Activated CD4-positive, alpha-beta memory T cell treated with anti-CD3 and anti-CD28 coated beads, Interleukin-2, amount 10 ng/mL, durations not matched to agents 7 days and 5 days (primary cell): ENCODE results near the gene FPR2. TPM values are rescaled to one million over a fixed set of nuclear protein-coding genes. Genes with fewer than 3 reads are reported as not detected.
"Not testable (repeated sequence)": the region's sequence is repeated elsewhere in the genome, so short reads cannot be mapped to it uniquely, and the experiment has no call there.

Experiments used
- CTCF ChIA-PET: fragments of 350-600 bp; sonication (Branson Sonifier 250); formaldehyde crosslinking; loops from one replicate; lab custom pipeline; 2021; ENCODE audit warnings: antibody characterized with exemption, inconsistent platforms; lab: Charles Lee
- POLR2A ChIA-PET: fragments of 350-600 bp; sonication (Branson Sonifier 250); formaldehyde crosslinking; loops from one replicate; lab custom pipeline; 2021; ENCODE audit warnings: antibody characterized with exemption; lab: Charles Lee
- DNase-seq: peaks from one replicate; pipeline ENCODE4 v3.0.0-alpha.2; 2020
- H3K27ac Mint-ChIP-seq: one replicate; pipeline ENCODE4 v1.8.0; 2021; ENCODE audit warnings: mild to moderate bottlenecking, mixed read lengths
- H3K27me3 Mint-ChIP-seq: one replicate; pipeline ENCODE4 v1.8.0; 2021; ENCODE audit warnings: mixed read lengths
- H3K36me3 Mint-ChIP-seq: one replicate; pipeline ENCODE4 v1.8.0; 2021; ENCODE audit warnings: low read depth, mixed read lengths
- H3K4me1 Mint-ChIP-seq: one replicate; pipeline ENCODE4 v1.8.0; 2021; ENCODE audit warnings: mixed read lengths
- H3K4me3 Mint-ChIP-seq: one replicate; pipeline ENCODE4 v1.8.0; 2021; ENCODE audit warnings: mild to moderate bottlenecking, mixed read lengths
- H3K9me3 Mint-ChIP-seq: one replicate; pipeline ENCODE4 v1.8.0; 2021; ENCODE audit warnings: mixed read lengths
- total RNA-seq, 2 experiments: library from RNA; stranded (reverse); gene quantifications; one replicate each; pipeline ENCODE4 v1.2.3, GENCODE V29; 2021

The FPR2 gene
- total RNA-seq, 2 experiments from 2014 or later = not detected

GRCh38 chr19:51796195-51796679 lies 35.3 kb downstream of the FPR2 start:
- DNase-seq = no peak
- CTCF ChIA-PET = no interaction called here
- POLR2A ChIA-PET = no interaction called here
- H3K27me3 Mint-ChIP-seq = no peaks in the 10 kb centered on the region
- H3K9me3 Mint-ChIP-seq = peaks cover 26% of the 10 kb centered on the region
- H3K36me3 Mint-ChIP-seq = no peaks in the 10 kb centered on the region
- H3K27ac Mint-ChIP-seq = no peak overlapping the region
- no peak overlapping the region for H3K4me3 Mint-ChIP-seq
- H3K4me1 Mint-ChIP-seq = no peaks in the 10 kb centered on the region

DNA sequence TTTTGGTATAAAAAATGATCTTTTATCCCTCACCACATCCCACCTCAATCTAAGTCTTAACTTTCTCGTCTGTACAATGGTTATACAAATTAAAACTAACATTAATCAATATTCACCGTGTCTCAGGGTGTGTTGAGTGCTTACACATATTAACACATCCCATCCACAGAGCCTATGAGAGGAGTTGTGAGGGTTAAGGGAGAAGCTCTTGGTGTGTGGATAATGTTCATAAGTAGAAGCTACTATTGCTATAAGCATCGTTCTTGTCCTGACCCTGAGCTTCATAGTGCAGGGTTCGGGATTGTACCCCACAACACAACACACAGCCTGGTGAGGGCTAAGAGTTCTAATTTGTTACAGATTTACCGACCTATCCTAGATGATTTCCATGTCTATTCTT lies 36.5 kb downstream of the FPR2 start:
- ChIA-PET CTCF (interaction anchor here (0.6 kb wide), 1 partner anchor 55 kb away, joined by 4 read pairs; no protein-coding TSS in a partner anchor), POLR2A (no interaction called here)
- no peak overlapping the region for H3K27ac Mint-ChIP-seq
- no peaks in the 10 kb centered on the region for H3K36me3 Mint-ChIP-seq
- no peaks in the 10 kb centered on the region for H3K27me3 Mint-ChIP-seq
- DNase-seq = no peak
- no peak overlapping the region for H3K4me3 Mint-ChIP-seq
- H3K4me1 Mint-ChIP-seq = no peaks in the 10 kb centered on the region
- peaks cover 22% of the 10 kb centered on the region for H3K9me3 Mint-ChIP-seq

GRCh38 chr19:51798062-51798461 lies 37.1 kb downstream of the FPR2 start:
- peaks cover 22% of the 10 kb centered on the region for H3K9me3 Mint-ChIP-seq
- POLR2A ChIA-PET = no interaction called here

DNA sequence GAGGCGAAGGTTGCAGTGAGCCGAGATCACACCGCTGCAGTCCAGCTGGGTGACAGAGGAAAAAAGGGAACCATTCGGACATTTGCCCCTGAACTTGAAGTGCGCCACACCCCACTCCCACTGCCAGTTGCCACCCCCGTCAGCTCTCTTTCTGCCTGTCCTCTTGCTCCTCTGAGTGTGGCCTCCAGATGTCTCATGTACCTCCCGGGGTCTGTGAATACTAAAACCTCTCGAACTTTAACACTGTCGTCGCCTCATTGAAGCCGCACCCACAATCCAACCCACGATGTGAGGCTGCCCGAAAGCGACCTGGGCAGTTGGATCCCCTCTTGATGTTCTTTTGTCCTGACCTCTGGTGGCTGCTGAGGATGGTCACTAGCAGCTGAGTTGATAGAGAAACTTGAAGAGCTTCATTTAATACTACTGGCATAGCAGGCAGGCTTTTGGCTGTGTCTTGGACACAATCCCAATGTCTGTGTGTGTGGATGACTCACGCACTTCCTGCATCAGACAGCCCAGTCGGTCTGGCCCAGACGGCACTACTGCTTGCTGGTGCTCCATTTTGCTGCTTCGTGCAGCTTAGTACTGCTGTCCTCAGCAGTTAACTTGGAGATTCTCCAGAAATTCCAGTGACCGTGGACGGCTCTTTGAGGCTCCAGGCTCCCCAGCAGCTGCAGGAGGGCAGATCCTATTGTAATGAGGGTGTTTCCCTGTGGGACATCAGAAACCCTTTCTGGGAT lies 38.2 kb downstream of the FPR2 start:
- H3K4me1 Mint-ChIP-seq = no peaks in the 10 kb centered on the region
- no peak overlapping the region for H3K27ac Mint-ChIP-seq
- ChIA-PET POLR2A (no interaction called here), CTCF (interaction anchor here (1.0 kb wide), 1 partner anchor 21 kb away, joined by 3 read pairs; no protein-coding TSS in a partner anchor)
- H3K9me3 Mint-ChIP-seq = peaks cover 25% of the 10 kb centered on the region
- no peak for DNase-seq
- no peak overlapping the region for H3K4me3 Mint-ChIP-seq
- no peaks in the 10 kb centered on the region for H3K36me3 Mint-ChIP-seq
- H3K27me3 Mint-ChIP-seq = no peaks in the 10 kb centered on the region

More at GRCh38 chr19:51798062-51798461, 37.1 kb downstream of the FPR2 start:
- H3K4me1 Mint-ChIP-seq = no peaks in the 10 kb centered on the region
- no peaks in the 10 kb centered on the region for H3K27me3 Mint-ChIP-seq
- no peaks in the 10 kb centered on the region for H3K36me3 Mint-ChIP-seq
- CTCF ChIA-PET = interaction anchor here (1.0 kb wide), 1 partner anchor 20 kb away, joined by 3 read pairs; no protein-coding TSS in a partner anchor
- DNase-seq = no peak
- H3K4me3 Mint-ChIP-seq = no peak overlapping the region
- H3K27ac Mint-ChIP-seq = no peak overlapping the region

GRCh38 chr19:51799774-51800472 lies 38.9 kb downstream of the FPR2 start:
- Mint-ChIP-seq H3K27me3 (no peaks in the 10 kb centered on the region), H3K9me3 (peaks cover 26% of the 10 kb centered on the region)
- no peak for DNase-seq

DNA sequence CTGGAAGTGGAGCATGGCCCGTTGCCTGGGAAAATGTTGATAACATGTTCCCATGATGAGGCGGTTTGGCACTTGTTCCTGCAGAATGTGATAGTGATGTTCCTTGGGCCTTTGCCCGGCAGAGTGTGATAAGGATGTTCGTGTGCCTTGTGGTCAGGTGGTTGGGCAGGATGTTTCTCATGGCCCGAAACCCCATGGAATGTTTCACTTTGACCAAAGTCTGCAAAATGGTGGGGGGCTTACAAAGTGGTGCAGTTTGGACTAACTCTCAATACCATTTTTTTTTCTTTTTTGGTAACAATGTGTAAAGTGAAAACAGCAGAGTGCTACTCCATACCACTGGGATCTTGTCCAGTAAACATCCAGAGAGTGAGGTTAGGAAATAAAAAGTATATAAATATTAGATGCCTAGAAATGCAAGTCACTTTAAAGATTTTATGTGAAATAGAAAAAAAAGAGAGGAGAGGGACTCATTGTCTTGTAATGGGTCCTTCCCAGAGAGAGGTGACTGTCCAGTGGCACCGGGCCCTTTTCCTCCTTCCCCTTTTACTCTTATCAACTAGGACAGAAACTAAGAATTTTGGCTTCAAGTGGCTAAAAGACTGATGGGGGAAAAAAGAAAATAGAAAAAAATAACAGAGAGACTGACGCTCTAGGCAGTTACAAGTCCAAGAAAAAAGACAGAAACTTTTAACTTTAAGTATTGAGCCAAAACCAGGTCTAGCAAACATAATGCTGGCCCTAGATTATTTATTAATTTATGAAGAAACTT lies 39.7 kb downstream of the FPR2 start:
- Mint-ChIP-seq H3K27me3 (no peaks in the 10 kb centered on the region), H3K9me3 (peaks cover 25% of the 10 kb centered on the region), H3K27ac (no peak overlapping the region), H3K4me1 (no peaks in the 10 kb centered on the region), H3K36me3 (no peaks in the 10 kb centered on the region), H3K4me3 (no peak overlapping the region)
- POLR2A ChIA-PET = no interaction called here
- no peak for DNase-seq
- CTCF ChIA-PET = no interaction called here

More at GRCh38 chr19:51799774-51800472, 38.9 kb downstream of the FPR2 start:
- ChIA-PET POLR2A (no interaction called here), CTCF (no interaction called here)
- H3K4me1 Mint-ChIP-seq = no peaks in the 10 kb centered on the region
- H3K4me3 Mint-ChIP-seq = no peak overlapping the region
- no peaks in the 10 kb centered on the region for H3K36me3 Mint-ChIP-seq
- no peak overlapping the region for H3K27ac Mint-ChIP-seq

DNA sequence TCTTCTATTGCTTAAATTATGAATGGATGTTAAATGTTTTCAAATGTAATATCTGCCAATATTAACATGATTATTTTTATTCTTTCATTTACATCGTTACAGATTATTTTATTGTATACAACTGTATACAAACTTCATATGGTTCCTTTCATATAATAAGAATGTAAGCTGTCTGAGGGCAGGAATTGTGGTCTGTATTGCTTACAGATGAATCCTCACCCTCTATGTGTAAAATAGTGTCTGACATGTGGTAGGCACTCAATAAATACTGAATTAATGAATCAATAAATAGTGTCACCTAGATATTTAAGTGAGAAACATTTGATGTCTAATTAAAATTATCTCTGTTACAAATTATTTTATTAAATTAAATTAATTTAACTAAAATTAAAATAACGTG lies 41.8 kb downstream of the FPR2 start:
- Mint-ChIP-seq H3K36me3 (no peaks in the 10 kb centered on the region), H3K27ac (no peak overlapping the region), H3K9me3 (peaks cover 32% of the 10 kb centered on the region), H3K4me1 (no peaks in the 10 kb centered on the region), H3K27me3 (no peaks in the 10 kb centered on the region), H3K4me3 (no peak overlapping the region)
- no peak for DNase-seq
- POLR2A ChIA-PET = no interaction called here
- CTCF ChIA-PET = no interaction called here

DNA sequence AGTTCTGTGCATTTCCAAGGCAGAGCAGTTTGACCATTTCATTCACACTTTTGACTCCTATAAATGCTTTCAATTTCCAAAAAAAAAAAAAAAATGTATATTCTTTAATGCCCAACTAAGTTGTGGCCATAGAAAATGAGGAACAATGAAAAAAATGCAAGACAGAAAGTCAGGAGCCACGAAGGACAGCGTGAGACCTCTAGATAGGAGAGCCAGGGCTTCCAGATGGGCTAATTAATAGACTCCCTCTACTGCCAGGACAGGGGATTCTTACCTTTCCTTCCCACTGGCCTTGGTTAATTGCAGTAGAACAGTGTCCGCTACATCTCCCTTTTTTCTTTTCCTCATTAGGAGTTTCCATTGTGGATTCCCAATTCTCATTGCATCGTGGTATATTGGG lies 42.5 kb downstream of the FPR2 start:
- H3K4me3 Mint-ChIP-seq = no peak overlapping the region
- ChIA-PET CTCF (no interaction called here), POLR2A (no interaction called here)
- H3K4me1 Mint-ChIP-seq = no peaks in the 10 kb centered on the region
- H3K27me3 Mint-ChIP-seq = no peaks in the 10 kb centered on the region
- DNase-seq = no peak
- no peak overlapping the region for H3K27ac Mint-ChIP-seq
- H3K9me3 Mint-ChIP-seq = peaks cover 31% of the 10 kb centered on the region
- H3K36me3 Mint-ChIP-seq = no peaks in the 10 kb centered on the region

DNA sequence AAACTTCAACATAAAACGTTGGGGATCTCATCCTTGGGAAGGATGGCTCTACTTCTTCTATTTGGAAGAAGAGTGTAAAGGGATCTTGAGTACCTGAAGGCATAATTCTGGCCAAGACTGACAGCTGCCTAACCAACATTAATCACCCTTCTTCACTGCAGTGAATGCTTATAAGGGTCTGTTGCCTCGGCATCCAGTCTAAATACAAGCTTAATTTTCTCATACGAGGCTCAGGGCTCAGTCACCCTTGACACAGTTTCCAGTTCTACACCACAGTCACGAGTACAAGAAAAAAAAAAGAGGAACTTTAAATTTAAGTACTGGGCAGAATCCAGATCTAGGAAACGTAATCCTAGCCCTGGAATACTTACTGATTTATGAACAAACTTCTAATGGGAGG lies 43.0 kb downstream of the FPR2 start:
- no peak overlapping the region for H3K4me3 Mint-ChIP-seq
- no peaks in the 10 kb centered on the region for H3K36me3 Mint-ChIP-seq
- no peaks in the 10 kb centered on the region for H3K4me1 Mint-ChIP-seq
- peaks cover 31% of the 10 kb centered on the region for H3K9me3 Mint-ChIP-seq
- CTCF ChIA-PET = no interaction called here
- H3K27me3 Mint-ChIP-seq = no peaks in the 10 kb centered on the region
- POLR2A ChIA-PET = no interaction called here
- no peak for DNase-seq
- H3K27ac Mint-ChIP-seq = no peak overlapping the region

- H3K4me1 Mint-ChIP-seq, CTCF ChIA-PET, DNase-seq, H3K27ac Mint-ChIP-seq, H3K36me3 Mint-ChIP-seq, H3K4me3 Mint-ChIP-seq, H3K27me3 Mint-ChIP-seq, POLR2A ChIA-PET: not testable (repeated sequence)
- peaks cover 26% of the 10 kb centered on the region for H3K9me3 Mint-ChIP-seq
These were observed 43.8 kb downstream of the FPR2 start for GRCh38 chr19:51804789-51805188.

GRCh38 chr19:51805396-51805795 lies 44.4 kb downstream of the FPR2 start:
- H3K36me3 Mint-ChIP-seq, H3K27me3 Mint-ChIP-seq, H3K27ac Mint-ChIP-seq, CTCF ChIA-PET, POLR2A ChIA-PET, DNase-seq, H3K4me1 Mint-ChIP-seq, H3K4me3 Mint-ChIP-seq: not testable (repeated sequence)
- peaks cover 25% of the 10 kb centered on the region for H3K9me3 Mint-ChIP-seq

DNA sequence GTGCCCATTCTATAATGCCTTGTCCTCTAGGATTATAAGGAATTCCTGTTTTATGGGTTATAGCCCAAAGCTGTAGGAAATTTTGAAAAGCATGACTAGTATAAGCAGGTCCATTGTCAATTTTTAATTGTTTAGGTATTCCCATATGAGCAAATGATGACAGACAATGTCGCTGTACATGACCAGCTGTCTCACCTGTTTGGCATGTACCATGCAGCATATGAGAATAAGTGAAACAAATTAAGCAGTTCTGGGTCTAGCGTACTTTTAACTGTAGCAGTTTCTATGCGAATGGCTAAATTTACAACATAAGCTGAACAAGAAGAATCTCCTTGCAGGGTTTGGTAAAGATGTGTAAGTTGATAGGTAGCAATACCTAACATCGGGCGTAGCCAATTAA lies 45.6 kb downstream of the FPR2 start:
- H3K4me3 Mint-ChIP-seq, H3K27me3 Mint-ChIP-seq, H3K27ac Mint-ChIP-seq, H3K36me3 Mint-ChIP-seq, CTCF ChIA-PET, DNase-seq, POLR2A ChIA-PET, H3K4me1 Mint-ChIP-seq: not testable (repeated sequence)
- peaks cover 30% of the 10 kb centered on the region for H3K9me3 Mint-ChIP-seq

GRCh38 chr19:51807111-51807701 lies 46.2 kb downstream of the FPR2 start:
- no peaks in the 10 kb centered on the region for H3K4me1 Mint-ChIP-seq
- peaks cover 31% of the 10 kb centered on the region for H3K9me3 Mint-ChIP-seq
- H3K27ac Mint-ChIP-seq = no peak overlapping the region
- no peaks in the 10 kb centered on the region for H3K27me3 Mint-ChIP-seq
- H3K36me3 Mint-ChIP-seq = no peaks in the 10 kb centered on the region
- H3K4me3 Mint-ChIP-seq = no peak overlapping the region
- DNase-seq = no peak
- ChIA-PET CTCF (no interaction called here), POLR2A (no interaction called here)
